Loucy (cell line): ENCODE data around the gene MAN2B2.

Experiments
- H2AFZ ChIP-seq: fragments of 200-600 bp; sonication (generic); 2 replicates; pipeline ENCODE4 v1.6.0; 2016; ENCODE audit warnings: antibody characterized with exemption, mild to moderate bottlenecking, low read length, moderate library complexity
- H3F3A ChIP-seq: fragments of 200-600 bp; 2 replicates; pipeline ENCODE4 v1.6.0; 2016; ENCODE audit warnings: antibody characterized with exemption, low read depth, mild to moderate bottlenecking
- H3K27me3 ChIP-seq: fragments of 200-600 bp; sonication (generic); 2 replicates; pipeline ENCODE4 v1.6.1; 2014; ENCODE audit warnings: low read length, mild to moderate bottlenecking; ENCODE audit not compliant: insufficient read depth, poor library complexity, severe bottlenecking
- H3K36me3 ChIP-seq: fragments of 200-600 bp; sonication (generic); 2 replicates; pipeline ENCODE4 v1.6.1; 2016; ENCODE audit warnings: low read length; ENCODE audit not compliant: insufficient read depth
- H3K4me1 ChIP-seq: fragments of 200-600 bp; sonication (generic); 2 replicates; pipeline ENCODE4 v1.5.1; 2014; ENCODE audit warnings: low read length, mild to moderate bottlenecking; ENCODE audit not compliant: insufficient read depth, poor library complexity, severe bottlenecking
- H3K4me2 ChIP-seq: fragments of 200-600 bp; sonication (generic); 2 replicates; pipeline ENCODE4 v1.6.0; 2014; ENCODE audit warnings: antibody characterized with exemption, low read length, low read depth, mild to moderate bottlenecking; ENCODE audit not compliant: poor library complexity, severe bottlenecking
- H3K4me3 ChIP-seq: fragments of 200-600 bp; sonication (generic); 2 replicates; pipeline ENCODE4 v1.5.1; 2014; ENCODE audit warnings: low read length, mild to moderate bottlenecking, mixed read lengths; ENCODE audit not compliant: poor library complexity, severe bottlenecking
- H3K79me2 ChIP-seq: fragments of 200-600 bp; sonication (generic); 2 replicates; pipeline ENCODE4 v1.6.1; 2014; ENCODE audit warnings: low read length; ENCODE audit not compliant: insufficient read depth
- H3K9ac ChIP-seq: fragments of 200-600 bp; sonication (generic); 2 replicates; pipeline ENCODE4 v1.6.0; 2014; ENCODE audit warnings: mild to moderate bottlenecking, low read depth, low read length, moderate library complexity; ENCODE audit not compliant: poor library complexity, severe bottlenecking
- H3K9me2 ChIP-seq: fragments of 200-600 bp; sonication (generic); replicated peaks from 2 replicates; pipeline ENCODE4 v1.6.1; 2016; ENCODE audit warnings: low read depth, low read length, mixed read lengths
- H3K9me3 ChIP-seq: fragments of 200-600 bp; sonication (generic); 2 replicates; pipeline ENCODE4 v1.6.1; 2014; ENCODE audit warnings: mild to moderate bottlenecking, antibody characterized with exemption, low read length, low read depth; ENCODE audit not compliant: insufficient read depth
- H4K20me1 ChIP-seq: fragments of 200-600 bp; sonication (generic); 2 replicates; pipeline ENCODE4 v1.6.0; 2014; ENCODE audit warnings: antibody characterized with exemption, low read length, mild to moderate bottlenecking; ENCODE audit not compliant: insufficient read depth, poor library complexity, severe bottlenecking
- EZH2phosphoT487 ChIP-seq: fragments of 200-600 bp; IDR thresholded peaks from 2 replicates; pipeline ENCODE4 v1.6.1; 2018; ENCODE audit warnings: antibody characterized with exemption, mild to moderate bottlenecking, moderate library complexity, borderline replicate concordance
- TF ChIP-seq, protein P1 (sequence below): fragments of 200-600 bp; sonication (generic); conservative IDR thresholded peaks from 2 replicates; pipeline ENCODE4 v1.5.1; 2014; ENCODE audit warnings: mild to moderate bottlenecking, antibody characterized with exemption, low read length

Gene MAN2B2

DNA sequence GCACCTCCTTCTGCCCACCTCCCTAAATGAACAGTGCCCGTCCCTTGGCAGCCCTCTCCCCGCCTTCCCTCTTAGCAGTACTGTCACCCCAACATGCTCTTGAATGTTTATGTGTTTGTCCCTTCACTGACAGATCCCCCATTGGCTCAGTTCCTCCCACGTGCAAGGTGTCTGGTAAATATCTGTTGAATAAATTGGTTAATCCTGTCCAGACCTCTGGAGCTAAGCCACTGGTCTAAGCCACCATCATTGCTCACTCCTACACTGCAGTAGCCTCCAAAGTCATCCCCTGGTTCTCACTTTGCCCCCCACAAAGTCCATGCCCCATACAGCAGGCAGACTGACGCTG lies 26.1 kb upstream of the MAN2B2 start:
- no peaks in the 10 kb centered on the region for H3F3A ChIP-seq
- H3K4me3 ChIP-seq = no peak overlapping the region
- TF ChIP-seq EZH2phosphoT487 = no peak
- TF ChIP-seq, protein P1, sequence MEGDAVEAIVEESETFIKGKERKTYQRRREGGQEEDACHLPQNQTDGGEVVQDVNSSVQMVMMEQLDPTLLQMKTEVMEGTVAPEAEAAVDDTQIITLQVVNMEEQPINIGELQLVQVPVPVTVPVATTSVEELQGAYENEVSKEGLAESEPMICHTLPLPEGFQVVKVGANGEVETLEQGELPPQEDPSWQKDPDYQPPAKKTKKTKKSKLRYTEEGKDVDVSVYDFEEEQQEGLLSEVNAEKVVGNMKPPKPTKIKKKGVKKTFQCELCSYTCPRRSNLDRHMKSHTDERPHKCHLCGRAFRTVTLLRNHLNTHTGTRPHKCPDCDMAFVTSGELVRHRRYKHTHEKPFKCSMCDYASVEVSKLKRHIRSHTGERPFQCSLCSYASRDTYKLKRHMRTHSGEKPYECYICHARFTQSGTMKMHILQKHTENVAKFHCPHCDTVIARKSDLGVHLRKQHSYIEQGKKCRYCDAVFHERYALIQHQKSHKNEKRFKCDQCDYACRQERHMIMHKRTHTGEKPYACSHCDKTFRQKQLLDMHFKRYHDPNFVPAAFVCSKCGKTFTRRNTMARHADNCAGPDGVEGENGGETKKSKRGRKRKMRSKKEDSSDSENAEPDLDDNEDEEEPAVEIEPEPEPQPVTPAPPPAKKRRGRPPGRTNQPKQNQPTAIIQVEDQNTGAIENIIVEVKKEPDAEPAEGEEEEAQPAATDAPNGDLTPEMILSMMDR = no peak
- no peak overlapping the region for H3K9ac ChIP-seq
- no peaks in the 10 kb centered on the region for H3K4me1 ChIP-seq
- no peaks in the 10 kb centered on the region for H3K9me2 ChIP-seq
- H2AFZ ChIP-seq = no peak overlapping the region
- H3K36me3 ChIP-seq = no peaks in the 10 kb centered on the region
- no peaks in the 10 kb centered on the region for H3K27me3 ChIP-seq
- H3K4me2 ChIP-seq = no peak overlapping the region
- H4K20me1 ChIP-seq = no peaks in the 10 kb centered on the region
- no peaks in the 10 kb centered on the region for H3K9me3 ChIP-seq
- no peaks in the 10 kb centered on the region for H3K79me2 ChIP-seq

DNA sequence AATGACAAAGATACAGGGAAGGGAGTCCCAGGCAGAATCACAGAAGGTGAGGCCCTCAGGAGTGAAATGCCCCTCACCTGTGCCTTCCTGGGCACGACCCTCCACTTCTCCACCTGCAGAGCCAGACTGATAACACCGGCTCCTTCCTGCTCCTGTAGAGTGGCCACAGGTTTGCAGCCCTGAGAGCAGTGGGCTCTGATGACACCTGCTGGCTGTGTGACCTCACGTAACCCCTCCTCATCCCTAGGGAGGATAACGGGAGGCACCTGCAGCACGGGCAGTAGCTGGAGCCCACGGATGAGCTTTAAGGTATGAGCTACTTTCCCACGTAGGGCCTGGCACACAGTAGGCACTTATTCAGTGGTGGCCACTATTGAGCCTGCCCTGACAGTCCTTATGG lies 25.5 kb upstream of the MAN2B2 start:
- H3F3A ChIP-seq = no peaks in the 10 kb centered on the region

DNA sequence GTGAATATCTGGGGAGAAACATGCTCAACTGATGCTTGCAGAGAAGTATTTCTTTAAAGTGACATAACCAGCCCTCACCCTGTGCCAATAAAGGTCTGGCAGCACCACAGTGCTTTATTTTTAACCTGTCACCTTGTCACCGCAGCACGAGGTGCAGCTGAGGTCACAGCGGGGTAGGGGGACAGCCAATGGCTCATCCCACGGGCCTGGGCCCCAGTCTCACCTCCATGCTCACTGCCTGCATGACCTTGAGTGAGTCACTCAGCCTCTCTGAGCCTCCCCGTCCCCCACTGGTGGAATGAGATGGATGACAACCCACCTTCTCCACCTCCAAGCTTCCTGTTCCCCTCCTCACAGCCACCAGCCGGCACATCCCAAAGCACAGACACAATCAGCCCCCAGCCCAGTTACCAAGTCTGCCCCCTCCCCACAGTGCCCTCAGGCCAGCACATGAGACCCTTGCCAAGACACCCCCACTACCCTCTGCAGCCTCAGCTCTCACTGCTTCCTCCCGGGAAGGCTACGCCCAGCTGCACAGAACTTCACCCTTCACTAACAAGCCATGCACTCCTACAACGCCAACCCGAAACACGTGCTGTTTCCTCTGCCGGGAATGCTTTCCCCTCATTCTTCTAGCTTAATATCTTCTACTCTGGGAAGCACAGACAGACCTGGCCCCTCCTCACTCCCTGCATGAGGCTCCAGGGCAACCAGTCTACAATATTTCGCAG lies 24.9 kb upstream of the MAN2B2 start:
- H3K9me2 ChIP-seq = no peaks in the 10 kb centered on the region
- H3K36me3 ChIP-seq = no peaks in the 10 kb centered on the region
- H3K9ac ChIP-seq = no peak overlapping the region
- no peaks in the 10 kb centered on the region for H4K20me1 ChIP-seq
- H3F3A ChIP-seq = no peaks in the 10 kb centered on the region
- no peak overlapping the region for H3K4me3 ChIP-seq
- no peaks in the 10 kb centered on the region for H3K9me3 ChIP-seq
- H3K4me2 ChIP-seq = no peak overlapping the region
- H3K4me1 ChIP-seq = no peaks in the 10 kb centered on the region
- no peak overlapping the region for H2AFZ ChIP-seq
- no peaks in the 10 kb centered on the region for H3K27me3 ChIP-seq
- no peaks in the 10 kb centered on the region for H3K79me2 ChIP-seq
- TF ChIP-seq, protein P1 = no peak
- no peak for TF ChIP-seq EZH2phosphoT487

More for the DNA sequence above, 25.5 kb upstream of the MAN2B2 start:
- no peaks in the 10 kb centered on the region for H4K20me1 ChIP-seq
- no peak overlapping the region for H3K9ac ChIP-seq
- no peaks in the 10 kb centered on the region for H3K9me3 ChIP-seq
- no peak overlapping the region for H3K4me2 ChIP-seq
- H3K4me1 ChIP-seq = no peaks in the 10 kb centered on the region
- no peaks in the 10 kb centered on the region for H3K79me2 ChIP-seq
- H3K36me3 ChIP-seq = no peaks in the 10 kb centered on the region
- H2AFZ ChIP-seq = no peak overlapping the region
- no peaks in the 10 kb centered on the region for H3K9me2 ChIP-seq
- TF ChIP-seq EZH2phosphoT487 = no peak
- TF ChIP-seq, protein P1 = no peak
- no peaks in the 10 kb centered on the region for H3K27me3 ChIP-seq
- H3K4me3 ChIP-seq = no peak overlapping the region
